ENCODE data around the gene MAN2B2. TPM values are rescaled to one million over a fixed set of nuclear protein-coding genes. Genes with fewer than 3 reads are reported as not detected.

MAN2B2 gene
- 12.9 and 31.8 TPM in 2 replicates for total RNA-seq

- peak; percentile 37 for DNase-seq (ENCODE audit: low read depth)
These were observed at the start of gene MAN2B2 for GRCh38 chr4:6574747-6575502. Gene MAN2B2 (plus strand): TSS chr4:6575189. CDS start chr4:6575211, 22 bp downstream.

GRCh38 chr4:6525474-6525873 is 49.5 kb upstream of the MAN2B2 start:
- DNase-seq (ENCODE audit: low read depth) = no peak

DNA sequence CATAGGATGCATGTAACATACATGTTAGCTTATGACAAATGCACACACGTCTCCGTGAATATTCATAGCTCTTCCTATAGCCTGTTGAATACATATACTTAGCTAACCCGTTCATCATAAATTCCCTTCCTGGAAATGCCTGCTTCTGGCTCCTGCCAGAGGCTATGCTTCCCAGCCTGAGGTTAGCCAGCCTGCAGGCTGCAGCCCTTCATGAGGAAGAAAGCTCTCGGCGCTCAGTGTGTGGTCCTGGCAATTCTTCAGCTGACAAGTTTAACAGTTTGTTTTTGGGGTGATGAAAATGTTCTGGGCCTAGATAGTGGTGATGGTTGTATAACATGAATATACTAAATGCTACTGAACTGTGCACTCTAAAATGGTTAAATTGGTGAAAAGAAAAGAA is 48.8 kb upstream of the MAN2B2 start:
- DNase-seq (ENCODE audit: low read depth) = no peak

DNA sequence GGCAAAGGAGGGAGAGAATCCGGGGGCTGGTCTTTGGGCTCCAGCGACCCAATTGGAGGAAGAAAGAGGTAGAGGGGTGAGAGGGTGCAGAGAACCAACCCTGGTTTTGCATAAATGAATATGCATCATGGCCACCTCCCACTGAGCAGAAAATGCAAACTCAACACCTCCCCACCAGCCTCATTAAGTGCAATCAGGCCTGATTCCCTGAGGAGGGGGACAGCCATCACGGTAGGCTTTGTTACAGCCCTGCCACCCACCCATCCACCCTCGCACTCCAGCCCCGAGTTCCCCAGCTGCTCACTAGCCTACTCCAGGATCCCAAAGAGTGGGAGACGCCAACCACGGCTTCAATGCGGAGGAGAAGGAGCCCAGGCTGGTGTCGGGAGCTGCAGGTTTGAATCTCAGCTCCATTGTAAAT is 48.3 kb upstream of the MAN2B2 start:
- no peak for DNase-seq (ENCODE audit: low read depth)

- no peak for DNase-seq (ENCODE audit: low read depth)
These were observed 47.7 kb upstream of the MAN2B2 start for GRCh38 chr4:6527259-6527658.

- no peak for DNase-seq (ENCODE audit: low read depth)
These were observed 47.0 kb upstream of the MAN2B2 start for GRCh38 chr4:6527683-6528595.

- no peak for DNase-seq (ENCODE audit: low read depth)
These were observed 46.0 kb upstream of the MAN2B2 start for GRCh38 chr4:6529021-6529420.

DNA sequence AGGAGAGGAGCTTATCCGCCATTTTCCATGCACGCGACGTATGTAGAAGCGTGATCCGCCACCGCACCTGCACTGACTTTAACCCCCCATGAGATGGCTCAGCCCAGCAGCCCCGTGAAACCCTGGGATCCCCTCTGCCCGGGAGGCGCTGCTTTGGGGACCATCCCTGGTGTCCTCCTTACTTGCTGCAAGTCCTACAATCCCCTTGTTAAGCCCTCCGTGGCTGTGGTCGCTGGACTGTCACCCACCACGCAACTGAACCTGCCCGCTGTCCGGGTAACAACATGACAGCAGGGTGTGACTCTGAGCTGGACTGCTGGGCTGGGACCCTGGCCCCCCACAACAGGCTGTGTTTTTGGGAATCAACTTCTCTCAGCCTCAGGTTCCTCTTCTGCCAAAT is 44.7 kb upstream of the MAN2B2 start:
- DNase-seq (ENCODE audit: low read depth) = no peak

GRCh38 chr4:6530964-6531363 is 44.0 kb upstream of the MAN2B2 start:
- DNase-seq (ENCODE audit: low read depth) = no peak

- DNase-seq (ENCODE audit: low read depth) = no peak
These were observed 42.9 kb upstream of the MAN2B2 start for GRCh38 chr4:6532102-6532501.

- DNase-seq (ENCODE audit: low read depth) = no peak
These were observed 42.3 kb upstream of the MAN2B2 start for GRCh38 chr4:6532658-6533057.

GRCh38 chr4:6534050-6534449 is 40.9 kb upstream of the MAN2B2 start:
- DNase-seq (ENCODE audit: low read depth) = no peak

DNA sequence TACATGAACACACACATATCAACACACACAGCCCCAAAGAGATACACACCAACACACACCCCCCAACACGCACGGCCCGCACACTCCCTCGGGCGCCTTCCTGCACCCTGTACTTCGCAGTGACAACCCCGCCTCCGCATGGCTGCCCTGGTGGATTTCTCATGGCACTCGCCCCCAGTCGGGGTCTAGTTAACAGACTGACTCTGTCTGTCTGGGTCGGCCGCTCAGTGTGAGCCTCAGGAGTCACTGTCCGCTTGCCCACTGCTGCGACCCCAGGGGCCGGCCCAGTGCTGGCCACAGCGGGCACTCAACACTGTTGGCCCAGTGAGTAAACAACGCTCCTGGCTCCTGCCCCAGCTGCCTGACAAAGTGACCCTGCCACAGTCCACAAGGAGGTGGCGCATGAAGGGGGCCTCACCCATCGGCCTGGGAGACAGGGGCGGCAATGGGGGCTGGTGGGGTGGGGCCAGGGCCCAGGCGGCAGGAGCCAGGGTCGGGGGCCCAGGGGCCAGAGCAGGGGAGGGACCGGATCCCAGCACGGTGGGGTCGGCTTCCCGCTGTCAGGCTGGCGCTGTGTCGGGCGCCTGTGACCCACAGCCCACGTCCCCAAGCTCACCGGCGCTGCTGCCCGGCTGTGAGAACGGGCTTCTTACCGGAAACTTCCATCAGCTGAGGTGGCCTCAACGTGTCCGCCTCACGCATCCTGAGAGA is 40.2 kb upstream of the MAN2B2 start:
- DNase-seq (ENCODE audit: low read depth) = no peak

DNA sequence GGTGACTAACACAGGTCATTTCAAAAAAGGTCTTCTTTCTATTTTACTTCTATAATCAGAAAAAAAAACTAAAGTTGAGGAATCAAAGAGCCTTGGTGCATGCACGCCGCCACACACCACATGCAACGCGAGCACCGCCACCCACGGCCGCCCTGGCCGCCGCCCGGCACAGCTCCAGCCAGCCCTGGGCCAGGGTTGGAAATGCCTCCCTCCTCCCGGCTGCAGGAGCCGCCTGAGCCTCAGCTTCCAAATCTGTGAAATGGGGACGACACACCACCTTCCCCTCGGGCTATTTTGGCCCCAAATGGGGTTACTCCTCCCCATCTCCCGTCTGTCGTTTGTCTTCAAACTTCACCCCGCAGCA is 39.7 kb upstream of the MAN2B2 start:
- DNase-seq (ENCODE audit: low read depth) = no peak

DNA sequence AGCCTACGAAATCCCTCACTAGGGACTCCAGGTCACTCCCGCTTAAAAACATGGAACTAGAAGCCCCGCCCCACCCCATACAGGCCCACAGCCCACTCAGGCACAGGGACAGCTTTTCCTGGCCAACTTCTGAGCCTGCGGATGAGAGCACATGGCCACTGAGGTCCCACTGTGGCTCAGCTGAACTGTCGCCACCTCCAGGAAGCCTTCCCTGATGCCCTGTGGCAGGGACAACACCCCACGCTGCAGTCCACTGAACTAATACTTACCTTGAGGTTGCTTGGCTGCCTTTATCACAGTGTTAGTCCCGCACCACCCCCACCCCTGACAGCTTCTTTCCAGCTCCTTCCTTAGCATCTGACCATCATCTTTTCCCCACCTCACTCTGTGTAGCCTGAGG is 39.3 kb upstream of the MAN2B2 start:
- DNase-seq (ENCODE audit: low read depth) = no peak

DNA sequence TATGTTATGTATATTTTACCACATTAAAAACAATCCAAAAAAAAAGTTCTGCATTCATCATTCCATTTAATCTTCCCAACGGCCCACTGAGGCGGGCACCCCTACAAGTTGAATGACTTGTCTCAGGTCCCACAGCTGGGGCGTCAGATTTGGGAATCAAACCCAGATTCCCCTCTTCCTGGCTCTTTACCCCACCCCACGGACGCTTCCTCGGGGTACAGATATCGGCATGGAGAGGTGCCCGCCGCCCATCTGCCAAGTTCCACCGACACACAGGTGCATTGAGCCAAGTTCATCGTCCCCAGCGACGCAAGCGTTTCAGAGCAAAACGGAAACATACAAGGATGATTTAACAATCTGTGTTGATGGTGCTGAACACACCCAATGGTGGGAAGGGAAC is 36.9 kb upstream of the MAN2B2 start:
- no peak for DNase-seq (ENCODE audit: low read depth)

GRCh38 chr4:6538575-6538974 is 36.4 kb upstream of the MAN2B2 start:
- DNase-seq (ENCODE audit: low read depth) = no peak

GRCh38 chr4:6539009-6539764 is 35.8 kb upstream of the MAN2B2 start:
- DNase-seq (ENCODE audit: low read depth) = peak; percentile 6

- no peak for DNase-seq (ENCODE audit: low read depth)
These were observed 34.1 kb upstream of the MAN2B2 start for GRCh38 chr4:6540879-6541278.

- DNase-seq (ENCODE audit: low read depth) = no peak
These were observed 33.2 kb upstream of the MAN2B2 start for GRCh38 chr4:6541789-6542188.

DNA sequence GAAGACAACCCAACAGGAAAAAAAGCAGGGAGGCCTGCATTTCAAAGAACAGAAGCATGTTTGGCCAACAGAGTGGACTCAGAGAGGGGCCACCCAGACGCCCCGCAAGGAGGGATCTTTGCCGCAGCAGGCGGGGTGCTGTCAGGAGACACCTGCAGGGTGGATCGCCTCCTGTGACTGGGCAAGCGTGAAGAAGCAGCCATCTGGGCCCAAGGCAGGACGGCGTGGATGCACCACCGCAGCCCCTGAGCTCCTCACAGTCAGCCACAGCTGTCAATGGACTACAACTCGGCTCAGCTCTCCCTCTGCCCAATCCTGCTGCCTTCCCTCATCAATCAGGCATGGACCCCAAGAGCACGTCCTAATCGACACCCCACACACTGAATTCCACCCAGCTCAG is 32.0 kb upstream of the MAN2B2 start:
- DNase-seq (ENCODE audit: low read depth) = no peak

DNA sequence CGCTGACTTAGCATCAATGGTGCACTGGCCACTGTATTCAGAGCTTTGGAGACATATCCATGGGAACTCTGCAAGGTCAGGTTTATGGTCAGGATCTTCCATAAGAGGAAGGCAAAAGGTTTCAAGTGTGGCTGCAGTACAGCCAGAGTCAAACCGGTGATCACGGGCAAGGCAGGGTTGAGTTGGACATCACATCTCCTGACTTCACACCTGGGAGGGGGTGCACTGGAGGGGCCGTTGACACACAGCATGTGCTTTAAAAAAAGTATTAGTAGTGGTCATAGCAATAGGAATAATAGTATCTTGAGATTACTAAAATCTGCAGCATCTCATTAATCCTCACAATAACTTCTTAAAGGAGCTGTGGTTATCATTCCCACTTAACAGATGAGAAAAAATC is 28.9 kb upstream of the MAN2B2 start:
- no peak for DNase-seq (ENCODE audit: low read depth)
